ENCODE results near the gene GALNS.

The GALNS gene

DNA sequence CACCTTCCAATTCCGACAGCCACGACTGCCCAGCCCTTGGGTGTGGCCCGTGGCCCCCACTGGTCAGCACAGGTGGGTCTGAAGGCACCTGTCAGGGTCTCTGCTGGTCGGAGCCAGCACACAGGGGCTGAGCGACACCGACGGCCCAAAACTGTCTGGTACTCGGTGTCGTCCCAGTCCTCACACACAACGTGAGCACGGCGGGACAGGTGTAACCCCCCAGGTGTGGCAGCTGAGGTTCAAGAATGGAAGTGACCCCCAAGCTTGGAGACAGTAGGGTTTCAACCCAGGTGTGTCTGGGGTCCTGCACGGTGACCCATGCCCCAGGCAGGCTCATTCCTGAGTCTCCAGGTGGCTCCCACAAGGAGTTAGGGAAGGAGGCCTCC is 1.0 kb downstream of the GALNS start:
- DNase-seq (ENCODE audit: low read depth): no peak
- TF ChIP-seq, protein P1, sequence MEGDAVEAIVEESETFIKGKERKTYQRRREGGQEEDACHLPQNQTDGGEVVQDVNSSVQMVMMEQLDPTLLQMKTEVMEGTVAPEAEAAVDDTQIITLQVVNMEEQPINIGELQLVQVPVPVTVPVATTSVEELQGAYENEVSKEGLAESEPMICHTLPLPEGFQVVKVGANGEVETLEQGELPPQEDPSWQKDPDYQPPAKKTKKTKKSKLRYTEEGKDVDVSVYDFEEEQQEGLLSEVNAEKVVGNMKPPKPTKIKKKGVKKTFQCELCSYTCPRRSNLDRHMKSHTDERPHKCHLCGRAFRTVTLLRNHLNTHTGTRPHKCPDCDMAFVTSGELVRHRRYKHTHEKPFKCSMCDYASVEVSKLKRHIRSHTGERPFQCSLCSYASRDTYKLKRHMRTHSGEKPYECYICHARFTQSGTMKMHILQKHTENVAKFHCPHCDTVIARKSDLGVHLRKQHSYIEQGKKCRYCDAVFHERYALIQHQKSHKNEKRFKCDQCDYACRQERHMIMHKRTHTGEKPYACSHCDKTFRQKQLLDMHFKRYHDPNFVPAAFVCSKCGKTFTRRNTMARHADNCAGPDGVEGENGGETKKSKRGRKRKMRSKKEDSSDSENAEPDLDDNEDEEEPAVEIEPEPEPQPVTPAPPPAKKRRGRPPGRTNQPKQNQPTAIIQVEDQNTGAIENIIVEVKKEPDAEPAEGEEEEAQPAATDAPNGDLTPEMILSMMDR (IDR thresholded peaks at IDR 0.05; ENCODE audit: low read length, missing control alignments): no peak
- peak overlapping the region; percentile 99 for H3K4me3 ChIP-seq (replicated peaks; ENCODE audit: low read depth, low read length)

DNA sequence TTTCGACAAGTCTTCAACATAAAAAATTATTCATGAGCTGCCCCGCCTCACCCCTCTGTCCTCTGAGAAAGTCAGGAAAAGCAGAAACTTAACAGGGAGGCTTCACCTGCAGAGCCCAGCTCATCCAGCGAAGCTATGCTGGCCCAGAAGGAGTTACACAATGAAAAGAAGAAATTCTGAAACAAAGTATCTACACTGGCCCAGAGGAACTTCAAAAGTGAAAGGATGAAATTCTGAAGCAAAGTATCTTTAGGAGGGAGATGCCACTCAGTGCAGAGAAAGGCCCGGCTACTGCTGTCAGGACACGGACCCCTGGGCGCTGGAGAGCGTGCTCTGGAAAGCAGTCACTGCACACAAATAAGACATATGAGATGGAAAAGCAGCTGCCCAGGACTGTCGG is 1.6 kb downstream of the GALNS start:
- no peak overlapping the region for H3K4me3 ChIP-seq (replicated peaks; ENCODE audit: low read depth, low read length)
- DNase-seq (ENCODE audit: low read depth): no peak
- TF ChIP-seq, protein P1 (IDR thresholded peaks at IDR 0.05; ENCODE audit: low read length, missing control alignments): no peak

DNA sequence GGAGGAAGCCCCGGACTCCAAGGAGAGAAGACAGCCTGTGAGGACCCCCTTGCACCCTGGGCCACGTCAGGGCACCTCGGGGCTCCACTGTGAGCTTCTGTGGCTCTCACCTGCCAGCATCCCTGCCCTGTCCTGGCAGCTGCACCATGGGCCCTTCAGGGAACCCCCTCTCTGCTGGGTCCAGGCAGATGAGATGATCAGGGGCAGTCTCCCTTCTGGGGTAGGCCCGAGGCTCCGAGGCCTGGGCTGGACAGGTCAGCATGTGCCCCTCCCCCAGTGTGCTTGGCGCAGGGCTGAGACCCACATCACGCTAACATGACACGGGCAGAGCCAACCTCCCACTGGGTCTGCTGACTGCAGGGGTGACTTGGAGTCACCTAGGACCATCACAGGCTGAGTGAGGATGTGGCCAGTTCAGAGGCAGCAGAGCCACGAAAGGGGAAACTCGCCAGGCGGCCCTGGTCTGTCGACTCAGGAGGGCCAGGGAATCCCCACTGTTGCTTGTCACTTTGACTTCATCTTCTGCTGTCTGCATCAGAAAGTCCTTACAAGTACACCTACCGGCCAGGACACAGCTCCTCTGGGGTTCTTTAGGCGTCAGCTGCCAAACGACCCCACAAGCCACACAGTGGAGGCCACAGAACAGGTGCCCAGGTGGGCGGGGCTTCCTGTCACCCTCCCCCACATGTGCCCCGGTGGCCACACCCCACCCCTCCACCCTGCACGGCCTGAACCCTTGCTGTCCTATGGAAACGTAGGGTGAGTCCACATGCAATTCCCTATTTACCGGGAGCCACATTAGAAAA is 2.2 kb downstream of the GALNS start:
- no peak overlapping the region for H3K4me3 ChIP-seq (replicated peaks; ENCODE audit: low read depth, low read length)
- no peak for DNase-seq (ENCODE audit: low read depth)
- TF ChIP-seq, protein P1 (IDR thresholded peaks at IDR 0.05; ENCODE audit: low read length, missing control alignments): no peak

DNA sequence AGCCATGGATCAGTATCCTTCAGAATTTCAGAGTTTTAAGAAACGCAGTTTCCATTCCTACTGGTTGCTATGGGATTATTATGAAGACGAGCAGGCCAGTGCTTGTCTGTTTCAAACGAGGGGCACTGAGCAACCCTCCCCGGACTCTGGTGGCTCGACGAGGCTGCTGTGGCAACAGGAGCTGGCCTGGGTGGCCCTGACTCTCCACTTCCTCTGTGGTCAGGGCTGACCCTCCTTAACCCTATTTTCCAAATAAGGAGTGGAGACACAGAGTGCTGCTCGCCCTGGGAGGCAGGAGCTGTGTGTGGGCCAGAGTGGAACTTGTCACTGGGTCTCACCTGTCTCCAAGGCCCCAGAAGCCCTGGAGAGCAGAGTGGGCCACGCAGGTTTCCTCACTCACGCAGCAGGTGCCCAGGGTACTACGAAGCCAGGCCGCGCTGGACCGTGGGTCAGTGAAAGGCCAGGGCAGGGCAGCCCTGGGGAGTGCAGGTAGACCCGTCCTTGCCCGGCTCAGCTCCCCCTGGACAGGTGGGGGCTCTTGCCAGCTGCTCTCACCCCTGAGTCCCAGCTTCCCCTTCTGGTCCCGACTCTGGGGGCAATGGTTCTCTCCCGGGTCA is 3.3 kb downstream of the GALNS start:
- DNase-seq (ENCODE audit: low read depth): no peak
- H3K4me3 ChIP-seq (replicated peaks; ENCODE audit: low read depth, low read length): no peak overlapping the region
- TF ChIP-seq, protein P1 (IDR thresholded peaks at IDR 0.05; ENCODE audit: low read length, missing control alignments): no peak

DNA sequence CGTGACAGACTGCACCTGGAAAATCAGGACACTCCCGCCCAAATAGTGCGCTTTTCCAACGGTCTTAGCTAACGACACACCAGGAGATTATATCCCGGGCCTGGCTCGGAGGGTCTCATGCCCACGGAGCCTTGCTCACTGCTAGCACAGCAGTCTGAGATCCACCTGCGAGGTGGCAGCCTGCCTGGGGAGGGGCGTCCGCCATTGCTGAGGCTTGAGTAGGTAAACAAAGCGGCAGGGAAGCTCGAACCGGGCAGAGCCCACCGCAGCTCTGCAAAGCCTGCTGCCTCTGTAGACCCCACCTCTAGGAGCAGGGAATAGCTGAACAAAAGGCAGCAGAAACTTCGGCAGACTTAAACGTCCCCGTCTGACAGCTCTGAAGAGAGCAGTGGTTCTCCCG is 5.1 kb downstream of the GALNS start:
- H3K4me3 ChIP-seq (replicated peaks; ENCODE audit: low read depth, low read length): no peak overlapping the region
- no peak for DNase-seq (ENCODE audit: low read depth)
- TF ChIP-seq, protein P1 (IDR thresholded peaks at IDR 0.05; ENCODE audit: low read length, missing control alignments): no peak

DNA sequence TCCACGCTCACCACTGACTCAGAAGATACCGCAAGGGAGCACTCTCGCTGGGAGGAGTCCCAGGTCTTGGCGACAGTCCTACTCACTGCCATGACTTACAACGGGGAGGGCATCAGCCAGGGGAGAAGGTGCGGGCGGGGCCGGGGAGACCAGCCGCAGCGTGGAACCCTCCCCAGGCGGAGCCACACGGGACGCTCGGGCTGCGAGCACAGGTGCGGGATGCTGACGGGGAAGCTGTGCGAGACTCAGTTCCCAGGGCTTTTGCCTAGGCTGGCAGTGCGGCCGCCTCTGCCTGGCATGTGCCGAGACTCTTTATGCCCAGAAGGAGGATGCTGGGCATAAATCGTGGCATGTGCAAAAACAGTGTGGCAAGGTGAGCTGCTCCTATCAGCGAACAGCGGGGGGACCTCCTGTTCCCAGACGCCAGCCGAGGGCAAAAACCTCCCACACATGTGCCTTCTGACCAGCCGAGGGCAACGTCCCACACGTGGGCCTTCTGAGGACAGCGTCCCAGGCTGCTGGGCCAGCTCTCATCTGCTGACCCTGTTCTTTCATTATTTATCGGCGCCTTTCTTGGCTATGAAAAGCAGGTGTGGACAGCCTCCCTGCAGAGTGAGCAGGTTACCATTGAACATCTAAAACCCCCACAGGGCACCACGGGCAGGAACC is 6.1 kb downstream of the GALNS start:
- TF ChIP-seq, protein P1 (IDR thresholded peaks at IDR 0.05; ENCODE audit: low read length, missing control alignments): no peak
- H3K4me3 ChIP-seq (replicated peaks; ENCODE audit: low read depth, low read length): no peak overlapping the region
- no peak for DNase-seq (ENCODE audit: low read depth)

All from fibroblast of pulmonary artery (primary cell).